ENCODE results near the gene HHATL.

DNA sequence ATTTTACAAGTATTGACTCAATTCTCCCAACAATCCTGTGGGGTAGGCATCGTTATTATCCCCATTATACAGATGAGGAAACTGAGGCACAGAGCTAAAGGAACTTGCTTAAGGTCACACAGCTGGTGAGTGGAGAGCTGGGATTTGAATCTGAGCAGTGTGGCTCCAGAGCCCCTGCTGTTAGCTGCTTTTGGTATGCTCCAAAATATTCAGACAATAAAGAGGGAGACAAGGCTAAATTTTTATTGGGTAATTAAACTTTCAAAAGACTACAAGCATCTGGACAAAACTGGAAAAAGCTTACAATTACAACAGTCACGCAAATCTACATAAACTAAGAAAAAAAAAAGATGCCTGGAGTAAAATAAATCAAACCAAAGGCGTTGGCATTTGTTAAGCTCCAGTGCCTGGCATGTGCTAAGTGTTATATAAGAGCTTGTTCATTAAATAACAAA is 42.7 kb upstream of the HHATL start:
- no peak for TF ChIP-seq CTCF (IDR thresholded peaks at IDR 0.05 in 8 of 11, conservative IDR thresholded peaks at IDR 0.05 in 3 of 11)
- no peak for TF ChIP-seq POLR2AphosphoS5 (IDR thresholded peaks at IDR 0.05)
